Ovary (tissue), 9 donors: ENCODE data around the gene IL18R1. TPM values are rescaled to one million over a fixed set of nuclear protein-coding genes. Genes with fewer than 3 reads are reported as not detected.

ENCODE experiments used
- DNase-seq, 5 donors: peaks; one replicate each; pipeline ENCODE4 v3.0.0-alpha.2; 2019 to 2020
- H3K27ac ChIP-seq, 2 donors: fragments of 200-600 bp; one replicate each; pipeline versions ENCODE4 v1.5.1 to v1.8.0; 2019 to 2022
- H3K27me3 ChIP-seq: fragments of 200-600 bp; one replicate; pipeline ENCODE4 v1.8.0; 2022
- H3K36me3 ChIP-seq: fragments of 200-600 bp; sonication (generic); one replicate; pipeline ENCODE4 v1.5.1; 2019
- H3K4me1 ChIP-seq: one replicate; pipeline ENCODE4 v1.8.1; 2013; ENCODE audit warnings: mild to moderate bottlenecking, moderate library complexity; ENCODE audit not compliant: insufficient read depth
- H3K4me3 ChIP-seq: fragments of 200-600 bp; sonication (generic); one replicate; pipeline ENCODE4 v1.5.1; 2017
- H3K9me3 ChIP-seq, 2 donors: fragments of 200-600 bp in 1 of 2; sonication (generic) in 1 of 2; one replicate each; pipeline versions ENCODE4 v1.5.1 to v1.8.1; 2013 to 2019; ENCODE audit warnings: mild to moderate bottlenecking in 1 of 2, moderate library complexity in 1 of 2
- CTCF ChIP-seq, 3 donors: fragments of 450-650 bp in 2 of 3; fragments of 200-600 bp in 1 of 3; IDR thresholded peaks; one replicate each; pipeline versions ENCODE4 v1.5.1 to v1.8.0; 2016 to 2022; ENCODE audit warnings: antibody characterized with exemption in 3 of 3, mild to moderate bottlenecking in 1 of 3
- EP300 ChIP-seq: sonication (generic); formaldehyde crosslinking; IDR thresholded peaks from one replicate; pipeline ENCODE4 v1.6.1; 2017; ENCODE audit warnings: antibody characterized with exemption
- POLR2A ChIP-seq: fragments of 450-650 bp; IDR thresholded peaks from one replicate; pipeline ENCODE4 v1.6.1; 2017; ENCODE audit warnings: antibody characterized with exemption, mild to moderate bottlenecking, moderate library complexity
- WGBS, 3 donors: extraction: QIAGEN DNeasy Blood & Tissue Kit in 1 of 3; methylation state at CpG; one replicate each; pipeline versions ENCODE4 v1.1.5 to v1.1.7; 2013 to 2017; 5-methylcytosine and 5-hydroxymethylcytosine counted together
- intact Hi-C, 4 donors: fragments of 100-400 bp; cut with DNase I; formaldehyde crosslinking; loops; one replicate each; pipeline versions ENCODE4 v1.11.0 to v1.15.1; 2022 to 2023
- polyA plus RNA-seq, 2 donors: library from polyadenylated mRNA; stranded (reverse); fragments of 200-250 nt in 1 of 2; fragments of 350-450 nt in 1 of 2; fragmentation: Illumina TruSeq in 1 of 2; extraction: RNeasy Lipid Tissue Mini Kit (QIAGEN cat#74804) in 1 of 2; gene quantifications; one replicate each; pipeline ENCODE4 v1.2.3, GENCODE V29; 2013 to 2014
- total RNA-seq, 7 donors: library from RNA; depleted of rRNA in 2 of 7; stranded (reverse); fragments of >200 nt in 2 of 7; fragmentation: NEBNext Ultra II Directional in 3 of 7; extraction: Animal tissue kit (Norgen Biotek cat#: 25700) in 3 of 7; gene quantifications; one replicate each; pipeline versions ENCODE4 v1.1.0 to v1.2.4, GENCODE V29; 2016 to 2023
- donor health status: DM: no; HTN: no; CAD: no; lungs with moderate emphysema.
- donor health status: DM: no; HTN: no; CAD: no.
- donor health status: Bipolar disorder and iron deficiency.
- donor health status: DM: yes; HTN: yes; CAD: no.
- donor health status: DM: no; HTN: no; CAD: no.
- donor health status: DM: yes; HTN: yes; CAD: no.

Gene IL18R1
- total and polyA plus RNA-seq, 9 donors = 0.83 to 3.1 (median 1.7) TPM

- no peaks in the 10 kb centered on the region for H3K9me3 ChIP-seq
- no peaks in the 10 kb centered on the region for H3K36me3 ChIP-seq
- TF ChIP-seq EP300 (no peak), CTCF (IDR thresholded peaks at IDR 0.05) (no peak), POLR2A (no peak)
- intact Hi-C loops = no loop called here
- no peak overlapping the region for H3K4me3 ChIP-seq
- 70 to 77% (median 75%) methylated on average over 4 of the region's 4 CpGs for WGBS, 3 donors
- H3K27me3 ChIP-seq = no peaks in the 10 kb centered on the region
- H3K4me1 ChIP-seq = no peaks in the 10 kb centered on the region
- H3K27ac ChIP-seq = no peak overlapping the region
- no peak for DNase-seq
Observed at GRCh38 chr2:102437122-102437521, 81.5 kb downstream of the IL18R1 start.

DNA sequence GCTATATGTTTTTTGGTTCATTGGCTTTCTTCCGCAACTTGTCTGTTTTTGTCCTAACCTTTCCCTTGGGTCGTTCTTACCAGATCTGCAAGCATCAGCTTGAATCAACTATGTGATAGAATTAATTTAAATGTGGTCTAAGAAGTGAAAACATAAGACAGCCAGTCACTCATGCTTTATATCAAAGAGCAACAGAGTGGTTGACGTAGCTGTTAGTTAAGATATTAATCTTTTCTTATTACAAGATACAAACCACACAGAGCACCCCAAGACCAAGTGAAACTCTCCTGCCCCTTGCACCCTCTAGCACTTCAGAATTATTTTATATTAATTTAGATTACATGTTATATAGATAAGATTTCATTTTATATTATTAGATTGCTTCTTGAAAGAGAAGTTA, 82.5 kb downstream of the IL18R1 start:
- 86 to 93% (median 91%) methylated on average over 3 of the region's 3 CpGs for WGBS, 3 donors
- H3K27ac ChIP-seq = no peak overlapping the region
- no peak for DNase-seq
- TF ChIP-seq CTCF (IDR thresholded peaks at IDR 0.05) = no peak
- TF ChIP-seq POLR2A = no peak
- no peak for TF ChIP-seq EP300
- H3K4me1 ChIP-seq = no peaks in the 10 kb centered on the region
- no peaks in the 10 kb centered on the region for H3K36me3 ChIP-seq
- H3K9me3 ChIP-seq = no peaks in the 10 kb centered on the region
- no peaks in the 10 kb centered on the region for H3K27me3 ChIP-seq
- intact Hi-C loops = no loop called here
- H3K4me3 ChIP-seq = no peak overlapping the region

DNA sequence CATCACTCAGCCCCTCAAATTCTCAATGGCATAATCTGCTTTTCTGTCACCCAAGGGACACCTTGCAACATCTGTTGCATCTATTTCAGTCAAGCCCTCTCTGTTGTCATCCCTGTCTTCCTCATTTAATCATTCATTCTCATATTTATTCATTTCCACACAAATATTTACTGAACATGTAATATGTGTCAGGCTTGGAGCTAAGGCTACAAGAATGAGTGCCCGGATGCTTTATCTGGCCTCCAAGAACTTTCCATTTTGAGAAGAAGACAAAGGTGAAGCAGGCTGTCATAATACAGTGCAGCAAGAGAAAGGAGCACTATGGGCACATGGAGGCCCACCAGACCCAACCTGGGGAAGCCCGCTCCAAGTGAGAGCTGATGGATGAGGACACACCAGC, 83.0 kb downstream of the IL18R1 start:
- no peak for TF ChIP-seq POLR2A
- no peak for TF ChIP-seq CTCF (IDR thresholded peaks at IDR 0.05)
- no peak for TF ChIP-seq EP300
- no peak for DNase-seq
- Histone ChIP-seq H3K27me3 (no peaks in the 10 kb centered on the region), H3K36me3 (no peaks in the 10 kb centered on the region), H3K4me3 (no peak overlapping the region), H3K4me1 (no peaks in the 10 kb centered on the region), H3K27ac (no peak overlapping the region), H3K9me3 (no peaks in the 10 kb centered on the region)
- WGBS, 3 donors = 93 to 99% (median 96%) methylated on average over 2 of the region's 2 CpGs
- intact Hi-C loops = no loop called here

DNA sequence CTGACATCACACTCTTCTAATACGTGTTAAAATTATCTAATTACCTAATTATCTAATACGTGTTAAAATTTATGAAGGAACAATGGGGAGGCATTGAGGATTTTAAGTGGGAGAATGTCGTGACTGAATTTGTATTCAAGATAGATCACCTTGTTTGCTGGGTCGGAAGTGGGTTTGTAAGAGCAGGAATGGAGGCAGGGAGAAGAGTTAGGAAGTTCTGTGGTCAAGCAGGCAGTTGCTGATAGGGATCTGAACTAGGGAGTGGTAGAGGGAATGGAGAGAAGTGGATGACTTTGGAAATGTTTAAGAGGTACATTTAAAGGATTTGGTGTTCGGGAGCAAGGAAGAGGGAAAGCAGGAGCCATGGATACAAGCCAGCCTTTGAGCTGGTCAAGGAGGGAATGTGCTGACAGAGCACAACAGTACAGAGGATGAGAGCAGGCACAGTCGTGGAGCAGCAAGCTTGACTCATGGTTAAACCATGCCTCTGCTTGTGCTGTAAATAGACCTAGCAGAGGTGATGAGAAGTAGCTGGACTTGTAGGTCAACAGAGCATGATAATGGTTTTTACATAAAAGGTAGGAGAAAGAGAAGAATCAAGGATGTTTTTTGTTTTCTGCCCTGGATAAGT, 83.6 kb downstream of the IL18R1 start:
- DNase-seq = no peak
- Histone ChIP-seq H3K27me3 (no peaks in the 10 kb centered on the region), H3K36me3 (no peaks in the 10 kb centered on the region), H3K4me3 (no peak overlapping the region), H3K4me1 (no peaks in the 10 kb centered on the region), H3K9me3 (no peaks in the 10 kb centered on the region), H3K27ac (no peak overlapping the region)
- TF ChIP-seq POLR2A = no peak
- TF ChIP-seq CTCF (IDR thresholded peaks at IDR 0.05) = no peak
- TF ChIP-seq EP300 = no peak
- intact Hi-C loops = no loop called here
- WGBS, 3 donors = 46 to 56% (median 47%) methylated on average over 6 of the region's 6 CpGs
